ENCODE measurements around the gene DRAP1.

DRAP1 gene

DNA sequence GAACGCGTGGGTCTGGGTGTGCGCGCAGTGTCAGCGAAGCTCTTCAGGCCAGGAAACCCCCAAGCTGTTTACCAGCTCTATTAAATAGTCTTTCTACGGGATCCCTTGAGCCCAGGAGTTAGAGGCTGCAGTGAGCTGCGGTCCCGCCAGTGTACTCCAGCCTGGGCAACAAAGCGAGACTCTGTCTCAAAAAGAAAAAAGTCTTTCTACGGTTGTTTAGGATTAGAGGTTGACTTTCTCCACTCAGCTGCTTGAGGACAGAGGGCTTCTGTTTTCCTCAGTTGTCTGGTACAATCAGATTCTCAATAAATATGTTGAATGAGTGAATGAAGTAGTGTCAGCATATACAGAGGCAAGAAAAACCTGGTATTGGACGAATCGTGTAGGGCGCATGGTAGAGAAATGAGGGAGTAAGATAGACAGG is 42.9 kb downstream of the DRAP1 start:
- no peak for DNase-seq

DNA sequence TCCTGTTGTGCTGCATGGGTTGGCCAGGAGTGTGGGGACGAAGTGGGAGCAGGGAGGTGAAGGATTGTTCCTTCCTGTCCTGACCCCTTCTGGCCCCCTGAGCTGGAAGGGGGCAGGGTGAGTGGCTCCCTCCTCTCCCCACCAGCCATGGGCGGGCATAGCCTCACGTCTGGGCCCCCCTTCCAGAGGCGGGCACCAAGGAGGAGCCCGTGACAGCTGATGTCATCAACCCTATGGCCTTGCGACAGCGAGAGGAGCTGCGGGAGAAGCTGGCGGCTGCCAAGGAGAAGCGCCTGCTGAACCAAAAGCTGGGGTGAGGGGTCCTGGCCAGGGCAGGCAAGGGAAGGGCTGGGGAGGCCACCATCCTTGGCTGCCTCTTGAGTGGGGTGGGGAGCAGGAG is 45.7 kb downstream of the DRAP1 start:
- no peak for DNase-seq

DNA sequence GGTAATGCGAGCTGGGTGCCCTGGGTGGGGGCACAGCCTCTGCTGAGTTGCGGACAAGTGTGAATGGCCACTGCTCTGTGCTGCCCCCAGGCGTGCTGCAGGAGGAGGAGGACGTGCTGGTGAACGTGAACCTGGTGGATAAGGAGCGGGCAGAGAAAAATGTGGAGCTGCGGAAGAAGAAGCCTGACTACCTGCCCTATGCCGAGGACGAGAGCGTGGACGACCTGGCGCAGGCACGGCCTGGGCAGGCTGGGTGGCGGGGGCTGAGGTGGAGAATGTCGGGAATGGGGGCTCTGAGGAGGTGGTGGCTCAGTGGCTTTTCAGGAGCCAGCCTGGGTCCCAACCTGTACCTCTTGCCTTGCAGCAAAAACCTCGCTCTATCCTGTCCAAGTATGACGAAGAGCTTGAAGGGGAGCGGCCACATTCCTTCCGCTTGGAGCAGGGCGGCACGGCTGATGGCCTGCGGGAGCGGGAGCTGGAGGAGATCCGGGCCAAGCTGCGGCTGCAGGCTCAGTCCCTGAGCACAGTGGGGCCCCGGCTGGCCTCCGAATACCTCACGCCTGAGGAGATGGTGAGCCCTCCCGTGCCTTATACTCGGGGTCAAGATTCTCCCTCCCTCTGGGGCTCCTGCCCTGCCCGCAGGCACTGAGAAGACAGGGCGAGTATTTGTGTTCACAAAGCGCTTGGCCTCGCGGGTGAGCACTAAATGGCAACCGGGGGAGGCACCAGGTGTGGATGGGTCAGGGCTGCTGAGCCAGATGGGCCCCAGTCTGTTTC is 46.9 kb downstream of the DRAP1 start:
- no peak for DNase-seq

DNA sequence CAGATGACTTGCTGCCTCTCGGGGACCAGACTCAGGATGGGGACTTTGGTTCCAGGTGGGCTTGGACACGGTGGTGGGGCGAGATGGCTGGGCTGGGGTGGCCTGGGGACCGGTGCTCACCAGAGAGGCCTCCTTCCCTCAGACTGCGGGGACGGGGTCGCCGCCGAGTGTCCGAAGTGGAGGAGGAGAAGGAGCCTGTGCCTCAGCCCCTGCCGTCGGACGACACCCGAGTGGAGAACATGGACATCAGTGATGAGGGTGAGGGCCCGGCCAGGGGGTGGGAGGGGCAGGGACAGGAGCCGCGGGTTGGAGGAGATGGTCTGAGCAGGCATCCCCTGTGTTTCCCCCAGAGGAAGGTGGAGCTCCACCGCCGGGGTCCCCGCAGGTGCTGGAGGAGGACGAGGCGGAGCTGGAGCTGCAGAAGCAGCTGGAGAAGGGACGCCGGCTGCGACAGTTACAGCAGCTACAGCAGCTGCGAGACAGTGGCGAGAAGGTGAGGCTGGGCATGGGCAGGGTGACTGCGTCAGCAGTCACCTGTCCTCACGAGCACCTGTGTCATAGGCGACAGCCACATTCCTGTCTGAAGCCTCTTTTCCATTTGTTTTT is 48.2 kb downstream of the DRAP1 start:
- no peak for DNase-seq

DNA sequence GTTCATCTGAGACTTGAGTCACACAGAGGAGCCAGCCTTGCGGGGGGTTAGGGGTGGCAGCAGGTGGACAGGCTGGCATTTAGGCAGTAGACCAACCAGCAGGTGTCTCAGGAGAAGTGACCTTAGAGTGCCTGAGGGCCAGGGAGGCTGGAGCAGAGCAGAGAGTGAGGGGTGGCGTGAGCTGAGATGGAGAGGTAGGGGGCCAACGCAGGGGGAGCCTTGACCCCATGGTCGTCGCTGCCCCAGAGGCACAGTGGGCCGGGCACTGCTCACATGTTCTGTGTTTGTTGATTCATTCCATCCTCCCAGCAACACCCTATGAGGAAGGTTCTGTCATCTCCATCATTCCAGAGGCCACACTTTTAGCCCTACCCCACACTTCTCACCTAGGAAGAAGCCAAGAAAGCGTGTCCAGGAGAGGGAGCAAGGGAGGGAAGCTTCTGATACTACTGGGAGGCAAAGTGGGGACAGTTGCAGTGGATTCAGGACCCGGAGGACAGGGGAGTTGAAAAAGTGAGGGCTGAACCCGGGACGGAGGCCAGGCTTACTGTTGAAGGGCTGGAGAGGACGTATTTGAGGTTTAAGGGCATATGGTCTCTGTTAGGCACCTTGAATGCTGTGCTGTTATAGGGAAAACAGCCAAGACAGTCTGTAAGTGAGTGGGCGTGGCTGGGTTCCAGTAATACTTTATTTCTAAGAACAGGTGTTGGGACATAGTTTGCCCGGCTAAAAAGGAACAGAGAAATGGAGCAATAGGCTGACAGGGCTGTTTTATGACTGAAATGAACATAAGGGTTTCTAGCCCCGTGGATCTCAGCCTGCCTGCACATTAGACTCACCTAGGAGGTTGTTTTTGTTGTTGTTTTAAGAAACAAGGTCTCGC is 49.6 kb downstream of the DRAP1 start:
- DNase-seq, result no peak
